ENCODE data around the gene DIAPH1.

Gene DIAPH1

GRCh38 chr5:141623611-141624010, 4.8 kb upstream of the DIAPH1 start:
- no peak for TF ChIP-seq MYC (IDR thresholded peaks at IDR 0.05; ENCODE audit: low read depth, low read length)
- TF ChIP-seq POLR2A (IDR thresholded peaks at IDR 0.05; ENCODE audit: extremely low read depth, insufficient read length) = no peak
- TF ChIP-seq, protein P1, sequence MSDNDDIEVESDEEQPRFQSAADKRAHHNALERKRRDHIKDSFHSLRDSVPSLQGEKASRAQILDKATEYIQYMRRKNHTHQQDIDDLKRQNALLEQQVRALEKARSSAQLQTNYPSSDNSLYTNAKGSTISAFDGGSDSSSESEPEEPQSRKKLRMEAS (IDR thresholded peaks at IDR 0.05; ENCODE audit: low read depth, low read length) = no peak
- no peak for TF ChIP-seq CTCF (IDR thresholded peaks at IDR 0.05; ENCODE audit: low read depth, low read length)
- no peak overlapping the region for H3K4me3 ChIP-seq (ENCODE audit: low read depth, low read length)
- no peak for DNase-seq (ENCODE audit: low read depth)

GRCh38 chr5:141623186-141623585, 4.4 kb upstream of the DIAPH1 start:
- peak; percentile 53 for DNase-seq (ENCODE audit: low read depth)
- TF ChIP-seq CTCF (IDR thresholded peaks at IDR 0.05; ENCODE audit: low read depth, low read length) = no peak
- TF ChIP-seq, protein P1 (IDR thresholded peaks at IDR 0.05; ENCODE audit: low read depth, low read length) = no peak
- TF ChIP-seq POLR2A (IDR thresholded peaks at IDR 0.05; ENCODE audit: extremely low read depth, insufficient read length) = no peak
- TF ChIP-seq MYC (IDR thresholded peaks at IDR 0.05; ENCODE audit: low read depth, low read length) = no peak
- H3K4me3 ChIP-seq (ENCODE audit: low read depth, low read length) = no peak overlapping the region

DNA sequence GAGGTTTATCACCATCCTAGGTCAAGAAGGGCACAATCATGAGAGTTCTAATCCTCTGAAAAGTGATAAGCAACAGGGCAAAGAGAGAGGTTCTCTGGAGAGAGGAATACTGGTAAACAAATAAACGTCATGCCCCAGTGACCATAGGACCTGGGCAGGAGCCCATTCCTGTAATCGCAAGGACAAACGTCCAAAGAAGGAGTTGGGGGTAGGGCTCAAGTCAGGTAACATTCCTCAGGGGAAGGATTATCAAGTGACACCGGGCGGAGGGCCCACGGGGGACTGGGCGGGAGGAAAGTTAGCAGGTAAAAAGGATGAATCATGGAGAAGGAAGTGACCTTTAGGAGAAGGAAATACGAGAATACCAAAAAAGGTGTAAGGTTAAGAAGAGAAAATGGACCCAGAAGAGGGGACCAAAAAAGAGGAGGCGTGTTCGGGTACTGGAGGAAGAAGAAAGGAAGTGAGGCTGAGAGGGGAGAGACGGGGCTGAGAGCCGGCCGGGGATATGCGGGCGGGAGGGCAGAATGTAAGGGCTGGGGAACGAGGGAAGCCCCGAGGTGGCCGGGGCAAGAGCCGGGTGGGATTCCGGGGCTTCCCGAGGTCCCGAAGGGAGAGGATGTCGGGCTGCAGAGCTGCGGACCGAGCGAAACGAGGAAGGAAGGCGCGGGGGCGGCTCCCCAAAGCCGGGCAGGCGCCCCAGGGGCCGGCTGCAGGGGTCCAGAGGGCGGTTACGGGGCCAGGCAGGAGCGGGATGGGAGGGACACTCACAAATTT, 583 bp downstream of the DIAPH1 start:
- TF ChIP-seq CTCF (IDR thresholded peaks at IDR 0.05; ENCODE audit: low read depth, low read length) (no peak), MYC (IDR thresholded peaks at IDR 0.05; ENCODE audit: low read depth, low read length) (no peak), POLR2A (IDR thresholded peaks at IDR 0.05; ENCODE audit: extremely low read depth, insufficient read length) (no peak)
- TF ChIP-seq, protein P1 (IDR thresholded peaks at IDR 0.05; ENCODE audit: low read depth, low read length) = no peak
- peak overlapping the region; percentile 96 for H3K4me3 ChIP-seq (ENCODE audit: low read depth, low read length)
- peak; percentile 67 for DNase-seq (ENCODE audit: low read depth)

DNA sequence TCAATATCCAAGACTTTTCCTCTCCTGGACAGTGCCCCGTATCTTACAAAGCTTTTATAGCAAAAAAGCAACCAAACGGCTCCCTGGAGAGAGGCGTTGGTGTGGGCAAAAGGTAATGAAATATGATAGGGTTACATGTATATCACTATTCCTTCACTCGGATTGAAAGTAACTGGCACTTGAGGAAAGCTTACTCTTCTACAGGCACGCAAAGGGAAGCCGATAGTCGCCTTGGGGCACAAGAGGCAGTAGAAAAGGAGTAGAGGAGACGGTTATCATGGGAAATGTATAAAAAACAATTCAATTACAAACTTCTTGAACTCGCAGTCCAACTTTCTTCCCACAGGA, 1.1 kb downstream of the DIAPH1 start:
- peak; percentile 37 for DNase-seq (ENCODE audit: low read depth)
- H3K4me3 ChIP-seq (ENCODE audit: low read depth, low read length) = peak overlapping the region; percentile 96
- TF ChIP-seq CTCF (IDR thresholded peaks at IDR 0.05; ENCODE audit: low read depth, low read length) (no peak), MYC (IDR thresholded peaks at IDR 0.05; ENCODE audit: low read depth, low read length) (no peak), POLR2A (IDR thresholded peaks at IDR 0.05; ENCODE audit: extremely low read depth, insufficient read length) (no peak)
- TF ChIP-seq, protein P1 (IDR thresholded peaks at IDR 0.05; ENCODE audit: low read depth, low read length) = no peak

GRCh38 chr5:141617128-141617527, 1.7 kb downstream of the DIAPH1 start:
- H3K4me3 ChIP-seq (ENCODE audit: low read depth, low read length) = peak overlapping the region; percentile 96
- TF ChIP-seq MYC (IDR thresholded peaks at IDR 0.05; ENCODE audit: low read depth, low read length) (no peak), POLR2A (IDR thresholded peaks at IDR 0.05; ENCODE audit: extremely low read depth, insufficient read length) (no peak), CTCF (IDR thresholded peaks at IDR 0.05; ENCODE audit: low read depth, low read length) (no peak)

More at GRCh38 chr5:141617128-141617527, 1.7 kb downstream of the DIAPH1 start:
- no peak for DNase-seq (ENCODE audit: low read depth)
